Measurements from ENCODE around the gene TREM1. TPM values are rescaled to one million over a fixed set of nuclear protein-coding genes. Genes with fewer than 3 reads are reported as not detected.

TREM1 gene
- total RNA-seq, 4 donors from 2014 or later = 0.27 TPM; not detected in 3

- no peak overlapping the region for H3K27ac ChIP-seq
- H3K4me3 ChIP-seq = no peak overlapping the region
- peaks cover 0 to 2% of the 10 kb centered on the region in 2 donors for H3K9me3 ChIP-seq
- DNase-seq = no peak
- TF ChIP-seq CTCF (IDR thresholded peaks at IDR 0.05) = no peak
- TF ChIP-seq POLR2AphosphoS5 (IDR thresholded peaks at IDR 0.05) = no peak
- TF ChIP-seq EP300 (IDR thresholded peaks at IDR 0.05; ENCODE audit: low read depth) = no peak
- no peak for TF ChIP-seq POLR2A (IDR thresholded peaks at IDR 0.05)
- in situ Hi-C loops (cut with MboI; ENCODE audit: low pct_ligation_motif_present in 1 of 4, low pct_unique_long_range_greater_than_20kb in 1 of 4, low sequenced_read_pairs in 3 of 4) = no loop called here
- no peaks in the 10 kb centered on the region for H3K36me3 ChIP-seq
- H3K4me1 ChIP-seq = no peaks in the 10 kb centered on the region
- WGBS, 2 donors (ENCODE audit: low coverage in 1 of 2) = 69% methylated on average over 1 of the region's 1 CpG; no CpG with 5 or more reads in 1 of the 2 donors
- intact Hi-C loops (cut with DNase I; ENCODE audit: low total_unique reads) = no loop called here
- H3K27me3 ChIP-seq = peaks cover 23% of the 10 kb centered on the region
Measured at GRCh38 chr6:41224800-41225199, 61.7 kb downstream of the TREM1 start.

Small RNA genes lying within 50 kb of the gene (small RNA-seq; reads per million reads assigned to genes)
- 0 reads per million in 4 donors for gene AL391903.2
- 0 reads per million in 4 donors for gene AL391903.3
- gene RNA5SP207 = 0.95 to 10.5 (median 5.0) reads per million in 4 donors
- 0 reads per million in 4 donors for gene RNU6-643P

Other genes starting within 250 kb of the TREM1 start
- gene UNC5CL, start 247.5 kb downstream of the TREM1 start, total RNA-seq = 1 to 10 TPM in 3 of 4 donors, not detected in 1; 2.5 to 8.4 (median 4.4) TPM
- gene TSPO2, start 244.2 kb downstream of the TREM1 start, total RNA-seq = not detected
- not detected for gene APOBEC2, start 233.5 kb downstream of the TREM1 start, total RNA-seq
- gene OARD1, start 214.3 kb downstream of the TREM1 start, total RNA-seq = 10 to 100 TPM in 2 of 4 donors, 1 to 10 TPM in 2; 1.4 to 27.6 (median 13.7) TPM
- gene NFYA, start 213.7 kb downstream of the TREM1 start, total RNA-seq = 10 to 100 TPM; 11.1 to 64.3 (median 20.9) TPM
- gene TREML1, start 132.3 kb downstream of the TREM1 start, total RNA-seq = not detected
- gene TREM2, start 123.6 kb downstream of the TREM1 start, total RNA-seq = 1 to 10 TPM in 1 of 4 donors, not detected in 3; 1.5 TPM
- gene TREML2, start 85.5 kb downstream of the TREM1 start, total RNA-seq = under 1 TPM in 2 of 4 donors, not detected in 2; 0.14 to 0.64 TPM
- not detected for gene TREML4, start 58.3 kb downstream of the TREM1 start, total RNA-seq
- gene NCR2, start 48.9 kb upstream of the TREM1 start, total RNA-seq = not detected